Amygdala (tissue), 56 donors: ENCODE measurements around the gene JAKMIP3.

Source experiments
- DNase-seq, 56 donors: peaks; one replicate each; lab custom pipeline; 2025; lab: John Stamatoyannopoulos, UW

JAKMIP3 gene

GRCh38 chr10:132107949-132108877, 42.5 kb downstream of the JAKMIP3 start:
- no peak for DNase-seq

GRCh38 chr10:132109341-132110110, 43.8 kb downstream of the JAKMIP3 start:
- DNase-seq: peak in 1 of 56 donors; percentile 30

GRCh38 chr10:132110111-132110521, 44.4 kb downstream of the JAKMIP3 start:
- peak in 1 of 56 donors; percentile 16 for DNase-seq

GRCh38 chr10:132110713-132111112, 45.0 kb downstream of the JAKMIP3 start:
- DNase-seq: no peak

DNA sequence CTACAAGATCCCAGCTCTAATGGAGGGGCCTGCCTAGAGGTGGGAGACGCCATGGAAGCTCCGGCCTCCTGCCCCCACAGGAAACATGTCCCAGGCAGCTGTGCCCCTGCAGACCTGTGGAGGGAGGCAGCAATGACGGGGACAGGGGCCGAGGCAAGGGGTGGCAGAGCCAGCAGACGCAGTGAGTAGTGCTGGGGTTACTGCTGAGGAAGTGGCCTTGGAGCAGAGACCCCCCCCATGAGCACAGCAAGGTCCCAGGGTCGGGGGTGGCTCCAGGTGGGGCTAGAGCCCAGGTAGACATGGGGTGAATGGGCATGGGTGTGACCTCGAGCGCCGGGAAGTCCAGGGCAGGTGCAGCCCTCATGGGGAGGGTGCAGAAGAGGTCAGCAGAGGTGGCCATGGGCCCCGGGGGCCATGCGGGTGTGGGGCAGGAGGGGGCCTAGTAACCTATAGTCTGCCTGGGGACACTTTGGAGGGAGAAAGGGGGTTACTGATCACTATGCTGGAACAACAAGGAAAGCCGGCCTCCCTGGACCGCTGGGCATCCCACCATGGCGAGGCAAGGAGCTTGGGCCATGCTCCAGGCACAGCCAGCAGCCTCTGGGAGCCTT, 45.5 kb downstream of the JAKMIP3 start:
- DNase-seq: no peak

- DNase-seq: no peak
These were observed 46.2 kb downstream of the JAKMIP3 start for GRCh38 chr10:132111871-132112341.

DNA sequence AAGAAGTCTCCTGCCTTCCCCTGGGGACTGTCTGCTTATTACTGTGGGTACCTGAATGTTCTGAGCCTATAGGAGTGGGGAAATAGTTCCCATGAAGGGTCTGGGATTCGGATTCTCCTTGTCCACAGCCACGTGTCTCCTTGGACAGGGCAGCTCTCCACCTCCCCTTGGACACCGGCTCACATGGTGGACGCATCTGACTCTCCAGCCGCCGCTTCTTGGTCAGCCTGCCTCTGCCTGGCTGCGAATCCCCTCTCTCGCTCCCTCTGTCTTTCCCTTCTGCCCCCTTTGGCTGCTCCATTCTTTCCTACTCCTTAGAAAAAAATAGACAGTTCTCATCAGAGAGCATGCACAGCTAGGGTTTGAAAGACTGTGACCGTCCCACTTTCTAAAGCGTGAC, 46.9 kb downstream of the JAKMIP3 start:
- peak in 3 of 56 donors; percentile 6 to 33 (median 14) for DNase-seq

- DNase-seq: peak in 29 of 56 donors; percentile 13 to 75 (median 42)
These were observed 47.5 kb downstream of the JAKMIP3 start for GRCh38 chr10:132113206-132113605.

GRCh38 chr10:132113766-132114365, 48.1 kb downstream of the JAKMIP3 start:
- peak in 11 of 56 donors; percentile 3 to 49 (median 28) for DNase-seq

- DNase-seq: no peak
These were observed 49.3 kb downstream of the JAKMIP3 start for GRCh38 chr10:132114953-132115520.
